Motor neuron (in vitro differentiated cells): ENCODE results near the gene USP4. TPM values are rescaled to one million over a fixed set of nuclear protein-coding genes. Genes with fewer than 3 reads are reported as not detected.
"Not testable (repeated sequence)": the region's sequence is repeated elsewhere in the genome, so short reads cannot be mapped to it uniquely, and the experiment has no call there.

ENCODE experiments used
- ATAC-seq, 8 experiments: fragments of 200-7000 bp; cut with Tn5 transposase; replicated peaks in 6 of 8; 2 replicates each; pipeline ENCODE4 v1.8.0; 2021; ENCODE audit warnings: mild to moderate bottlenecking in 8 of 8, moderate library complexity in 8 of 8
- H3K27ac ChIP-seq, 2 donors: fragments of 250-450 bp; sonication (Bioruptor Pico); 2 replicates each; pipeline ENCODE4 v1.9.0; 2021; ENCODE audit warnings: antibody characterized with exemption in 2 of 2, mild to moderate bottlenecking in 2 of 2, moderate library complexity in 1 of 2
- H3K4me1 ChIP-seq, 2 donors: fragments of 250-450 bp; sonication (Bioruptor Pico); replicated peaks in 1 of 2; 2 replicates each; pipeline ENCODE4 v1.6.1; 2021; ENCODE audit warnings: antibody characterized with exemption in 2 of 2, mild to moderate bottlenecking in 2 of 2, moderate library complexity in 1 of 2
- H3K4me3 ChIP-seq, 5 donors: fragments of 250-450 bp; sonication (Bioruptor Pico); 2 replicates each; pipeline ENCODE4 v1.9.0; 2021; ENCODE audit warnings: antibody characterized with exemption in 5 of 5, mild to moderate bottlenecking in 5 of 5, moderate library complexity in 4 of 5
- WGBS, 10 experiments: fragments of 450-650 bp; shearing (Covaris generic); methylation state at CpG; one replicate each; pipeline ENCODE4 v1.0.0; 2022; 5-methylcytosine and 5-hydroxymethylcytosine counted together
- in situ Hi-C, 9 experiments: fragments of 400-800 bp; cut with MboI; loops; one replicate each; pipeline ENCODE4 v1.15.0; 2021; ENCODE audit warnings: low sequenced_read_pairs in 9 of 9, low pct_unique_long_range_greater_than_20kb in 2 of 9; ENCODE audit not compliant: unreplicated experiment in 9 of 9
- total RNA-seq, 8 experiments: library from RNA; unstranded; fragments of 300-600 nt; gene quantifications; 2 replicates each; pipeline versions ENCODE4 v1.2.3 to v1.2.4, GENCODE V29; 2022

Gene USP4
- total RNA-seq, 8 experiments from 2014 or later: 14.5 to 56.9 (median 20.0) TPM

DNA sequence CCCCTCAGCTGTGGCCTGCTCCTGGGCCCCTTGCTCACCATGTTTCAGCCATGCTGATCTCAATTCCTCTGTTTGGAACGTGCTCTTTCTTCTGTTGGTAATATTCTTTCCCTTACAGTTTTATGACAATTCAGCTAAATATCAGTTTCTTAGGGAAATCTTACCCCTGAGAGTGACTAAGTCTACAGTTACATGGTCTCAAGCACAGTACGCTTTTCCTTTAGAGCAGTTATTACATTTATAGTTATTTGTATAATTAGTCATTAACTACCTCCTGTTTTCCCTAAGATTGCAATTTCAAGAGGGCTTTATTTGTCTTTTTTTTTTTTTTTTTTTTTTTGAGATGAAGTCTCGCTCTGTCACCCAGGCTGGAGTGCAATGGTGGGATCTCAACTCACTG is 86.3 kb downstream of the USP4 start:
- in situ Hi-C loops: no loop called here
- WGBS, 10 experiments: 64 to 93% (median 72%) methylated on average over 1 to 3 of the region's 3 CpGs; no CpG with 5 or more reads in 2 of the 10 experiments
- ATAC-seq: no peak
- Histone ChIP-seq H3K27ac (no peak overlapping the region), H3K4me3 (no peak overlapping the region), H3K4me1 (peaks cover 8 to 35% of the 10 kb centered on the region in 2 donors)

DNA sequence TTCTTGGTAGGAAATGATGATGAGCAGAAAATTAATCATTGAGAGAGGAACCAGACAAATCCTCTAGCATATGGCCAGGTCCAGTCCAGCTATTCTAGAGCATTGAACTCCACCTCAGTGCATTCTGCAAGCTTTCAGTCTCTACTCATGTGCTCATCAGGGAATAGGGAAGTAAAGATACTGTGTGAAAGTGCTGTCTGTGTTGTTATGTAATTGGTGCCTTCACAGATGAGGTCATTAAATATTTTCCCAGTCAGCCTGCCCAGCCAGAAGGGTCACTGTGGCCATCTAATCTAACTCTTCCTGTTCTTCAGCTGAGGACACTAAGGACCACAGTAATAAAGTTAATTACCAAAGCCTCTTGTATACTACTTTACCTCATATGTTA is 91.0 kb downstream of the USP4 start:
- ATAC-seq: peak in 7 of 8 experiments; percentile 68 to 93 (median 77)
- Histone ChIP-seq H3K4me3 (no peak overlapping the region), H3K27ac (no peak overlapping the region), H3K4me1 (peaks cover 8 to 18% of the 10 kb centered on the region in 2 donors)
- in situ Hi-C loops: no loop called here

DNA sequence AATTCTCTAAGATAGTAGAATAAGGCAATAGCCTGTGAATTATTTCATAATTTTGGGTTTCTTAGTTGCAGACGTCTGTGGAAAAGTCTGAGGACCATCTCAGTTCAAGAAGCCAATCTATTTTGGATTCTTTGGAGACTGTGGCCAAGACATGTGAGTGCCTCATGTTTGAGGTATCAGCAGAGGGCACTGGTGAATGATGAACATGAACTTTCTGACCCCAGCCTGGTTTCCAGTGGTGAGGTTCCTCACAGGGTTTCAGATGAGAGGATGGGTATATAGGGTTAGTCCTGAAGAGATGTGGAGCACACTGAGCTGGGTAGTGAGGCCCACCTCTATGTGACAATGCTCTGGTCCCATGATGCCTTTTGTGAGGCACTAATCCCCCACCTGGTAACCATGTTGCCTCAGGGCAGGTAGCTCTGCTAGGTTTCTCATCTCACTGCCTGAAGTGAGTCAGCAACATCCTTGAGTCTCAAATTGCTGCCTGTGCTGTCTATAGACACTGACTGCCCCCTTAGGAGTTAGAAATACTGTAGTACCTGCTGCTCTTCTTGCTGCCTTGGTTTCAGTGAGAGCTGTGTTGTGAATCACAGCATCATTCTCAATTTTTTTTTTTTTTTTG is 95.2 kb downstream of the USP4 start:
- 0 to 80% (median 8%) methylated on average over 1 of the region's 1 CpG; no CpG with 5 or more reads in 6 of the 10 experiments for WGBS, 10 experiments
- peak in 3 of 8 experiments; percentile 32 to 63 (median 38) for ATAC-seq
- in situ Hi-C loops: no loop called here
- Histone ChIP-seq H3K4me3 (no peak overlapping the region), H3K27ac (no peak overlapping the region), H3K4me1 (peaks cover 0 to 5% of the 10 kb centered on the region in 2 donors)

GRCh38 chr3:49240091-49240490 is 99.8 kb downstream of the USP4 start:
- ATAC-seq, H3K27ac ChIP-seq, in situ Hi-C loops, H3K4me3 ChIP-seq: not testable (repeated sequence)
- H3K4me1 ChIP-seq: peaks cover 13 to 15% of the 10 kb centered on the region in 2 donors
- 80 to 100% (median 92%) methylated on average over 1 to 9 of the region's 11 CpGs; no CpG with 5 or more reads in 1 of the 10 experiments for WGBS, 10 experiments

DNA sequence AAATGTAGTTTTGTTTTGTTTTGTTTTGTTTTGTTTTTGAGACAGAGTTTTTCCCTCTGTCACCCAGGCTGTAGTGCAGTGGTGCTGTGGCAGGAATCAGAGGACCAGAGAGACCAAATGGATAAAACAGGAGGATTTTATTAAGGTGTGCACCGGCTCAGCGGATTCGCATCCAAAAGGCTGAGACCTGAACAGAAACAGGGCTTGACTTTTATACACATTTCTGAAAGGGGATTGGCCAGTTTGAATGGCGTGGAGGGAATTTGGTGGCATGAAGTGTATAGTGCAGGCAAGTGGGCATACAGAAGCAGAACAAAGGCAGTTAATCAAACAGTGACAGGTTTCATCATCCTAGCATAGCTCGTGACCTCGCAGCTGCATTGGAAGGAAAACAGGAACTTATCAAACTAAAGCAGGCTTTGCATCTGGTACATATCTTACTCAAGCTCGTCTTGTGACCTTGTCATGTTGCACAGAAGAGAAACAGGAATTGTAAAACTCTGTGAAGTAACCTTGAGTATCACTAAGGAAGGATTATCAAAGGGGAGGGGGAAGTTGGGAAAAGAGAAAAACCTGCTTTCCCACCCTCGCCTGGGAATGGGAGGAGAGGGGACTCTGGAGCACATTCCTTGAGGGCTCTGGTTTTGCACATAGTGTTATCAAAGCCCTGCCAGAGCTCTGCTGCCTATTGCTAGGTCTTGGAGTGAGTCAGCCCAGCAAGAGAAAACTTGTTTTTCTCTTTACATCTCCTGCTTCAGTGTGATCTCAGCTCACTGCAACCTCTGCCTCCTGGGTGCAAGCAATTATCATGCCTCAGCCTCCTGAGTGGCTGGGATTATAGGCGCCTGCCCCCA is 101.4 kb downstream of the USP4 start:
- Histone ChIP-seq H3K27ac (peak overlapping the region; percentile 79 to 80), H3K4me3 (no peak overlapping the region), H3K4me1 (peaks cover 13 to 15% of the 10 kb centered on the region in 2 donors)
- in situ Hi-C loops: no loop called here
- peak in 7 of 8 experiments; percentile 50 to 95 (median 94) for ATAC-seq
- WGBS, 10 experiments: 20 to 77% (median 45%) methylated on average over 2 to 8 of the region's 9 CpGs; no CpG with 5 or more reads in 1 of the 10 experiments

DNA sequence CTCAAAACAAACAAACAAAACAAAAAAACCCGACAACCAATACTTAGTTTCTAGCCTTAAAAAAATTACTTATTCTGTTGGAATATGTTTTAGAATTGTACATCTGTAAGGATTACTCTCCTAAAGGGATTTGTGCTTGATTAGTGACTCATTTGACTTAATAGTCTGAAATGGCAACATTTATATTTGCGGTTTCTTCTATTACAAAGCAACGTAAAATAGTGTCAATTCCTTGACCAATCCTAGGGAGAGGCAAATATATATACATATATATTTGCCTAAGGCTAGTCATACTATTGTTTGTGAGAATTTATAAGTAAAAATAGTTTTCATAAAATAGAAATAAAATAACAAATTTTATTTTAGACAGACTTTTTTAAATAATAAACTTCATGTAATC is 102.5 kb downstream of the USP4 start:
- no peak for ATAC-seq
- in situ Hi-C loops: no loop called here
- H3K4me1 ChIP-seq: peaks cover 13 to 15% of the 10 kb centered on the region in 2 donors
- H3K27ac ChIP-seq: no peak overlapping the region
- H3K4me3 ChIP-seq: no peak overlapping the region
- 69 to 100% (median 97%) methylated on average over 1 to 3 of the region's 3 CpGs; no CpG with 5 or more reads in 1 of the 10 experiments for WGBS, 10 experiments

- H3K27ac ChIP-seq: no peak overlapping the region
- no peak for ATAC-seq
- in situ Hi-C loops: no loop called here
- no peak overlapping the region for H3K4me3 ChIP-seq
- peaks cover 13 to 15% of the 10 kb centered on the region in 2 donors for H3K4me1 ChIP-seq
Observed at GRCh38 chr3:49236226-49236625, 103.6 kb downstream of the USP4 start.

GRCh38 chr3:49228817-49229216 is 111.0 kb downstream of the USP4 start:
- 80 to 100% (median 87%) methylated on average over 1 to 5 of the region's 5 CpGs; no CpG with 5 or more reads in 3 of the 10 experiments for WGBS, 10 experiments
- H3K4me1 ChIP-seq, in situ Hi-C loops, H3K4me3 ChIP-seq, ATAC-seq, H3K27ac ChIP-seq: not testable (repeated sequence)

Other genes starting within 250 kb of the USP4 start
- gene QRICH1, start 246.0 kb downstream of the USP4 start, total RNA-seq: 10 to 100 TPM; 41.4 to 95.3 (median 71.4) TPM
- 100 to 1,000 TPM; 121 to 354 (median 195) TPM for gene QARS1, start 235.3 kb downstream of the USP4 start, total RNA-seq
- gene USP19, start 219.2 kb downstream of the USP4 start, total RNA-seq: 10 to 100 TPM; 29.9 to 64.7 (median 36.3) TPM
- 100 to 1,000 TPM in 4 of 8 experiments, 10 to 100 TPM in 4; 26.3 to 559 (median 110) TPM for gene LAMB2, start 207.0 kb downstream of the USP4 start, total RNA-seq
- gene CCDC71, start 173.7 kb downstream of the USP4 start, total RNA-seq: 10 to 100 TPM; 18.1 to 34.1 (median 25.2) TPM
- gene KLHDC8B, start 168.5 kb downstream of the USP4 start, total RNA-seq: 10 to 100 TPM; 18.5 to 83.7 (median 37.7) TPM
- gene C3orf62, start 62.8 kb downstream of the USP4 start, total RNA-seq: 10 to 100 TPM in 1 of 8 experiments, 1 to 10 TPM in 7; 1.7 to 12.6 (median 5.0) TPM
- gene GPX1, start 18.3 kb upstream of the USP4 start, total RNA-seq: 100 to 1,000 TPM; 101 to 243 (median 153) TPM
- gene RHOA, start 71.9 kb upstream of the USP4 start, total RNA-seq: 100 to 1,000 TPM in 6 of 8 experiments, 10 to 100 TPM in 2; 80.9 to 295 (median 201) TPM
- 10 to 100 TPM in 7 of 8 experiments, 1 to 10 TPM in 1; 8.0 to 30.7 (median 20.2) TPM for gene TCTA, start 72.4 kb upstream of the USP4 start, total RNA-seq
- gene AMT, start 82.4 kb upstream of the USP4 start, total RNA-seq: 10 to 100 TPM in 5 of 8 experiments, 1 to 10 TPM in 3; 2.4 to 16.1 (median 11.4) TPM
- gene NICN1, start 89.3 kb upstream of the USP4 start, total RNA-seq: 10 to 100 TPM in 7 of 8 experiments, 1 to 10 TPM in 1; 4.1 to 20.1 (median 15.5) TPM
- 10 to 100 TPM; 21.6 to 69.1 (median 37.5) TPM for gene DAG1, start 130.2 kb upstream of the USP4 start, total RNA-seq
- 10 to 100 TPM in 1 of 8 experiments, 1 to 10 TPM in 6, under 1 TPM in 1; 0.31 to 12.6 (median 6.9) TPM for gene BSN, start 214.4 kb upstream of the USP4 start, total RNA-seq